ENCODE measurements around the gene ACER3. TPM values are rescaled to one million over a fixed set of nuclear protein-coding genes. Genes with fewer than 3 reads are reported as not detected.

The ACER3 gene
- polyA plus RNA-seq, 1 donor from 2014 or later, result 14.9 TPM

- H3K4me2 ChIP-seq (ENCODE audit: low read length), result no peak overlapping the region
- TF ChIP-seq SMC3 (conservative IDR thresholded peaks at IDR 0.05; ENCODE audit: poor library complexity), result no peak
- TF ChIP-seq CTCF (IDR thresholded peaks at IDR 0.05; ENCODE audit: poor library complexity, severe bottlenecking), result no peak
- TF ChIP-seq EP300 (conservative IDR thresholded peaks at IDR 0.05; ENCODE audit: poor library complexity, severe bottlenecking), result no peak
- TF ChIP-seq EZH2 (IDR thresholded peaks at IDR 0.05; ENCODE audit: borderline replicate concordance, insufficient read depth, low read length, poor library complexity, severe bottlenecking), result no peak
- TF ChIP-seq RAD21 (conservative IDR thresholded peaks at IDR 0.05), result no peak
- TF ChIP-seq POLR2AphosphoS5 (IDR thresholded peaks at IDR 0.05), result no peak
- TF ChIP-seq REST (IDR thresholded peaks at IDR 0.05; ENCODE audit: borderline replicate concordance), result no peak
- TF ChIP-seq TAF1 (IDR thresholded peaks at IDR 0.05; ENCODE audit: low read depth), result no peak
- no peak for TF ChIP-seq MXI1 (conservative IDR thresholded peaks at IDR 0.05; ENCODE audit: poor library complexity, severe bottlenecking)
Measured at GRCh38 chr11:76863196-76863777, 2.6 kb downstream of the ACER3 start.

GRCh38 chr11:76872959-76873827 lies 12.5 kb downstream of the ACER3 start:
- Histone ChIP-seq H3K27ac (ENCODE audit: low read length) (no peak overlapping the region), H3K9me2 (ENCODE audit: insufficient read depth, low read length) (no peaks in the 10 kb centered on the region), H3K4me3 (ENCODE audit: low read length) (no peak overlapping the region), H3K36me3 (ENCODE audit: insufficient read depth, low read length) (no peaks in the 10 kb centered on the region), H3K79me2 (replicated peaks; ENCODE audit: insufficient read depth, low read length) (no peaks in the 10 kb centered on the region), H3K9ac (ENCODE audit: low read length) (no peak overlapping the region), H2AFZ (ENCODE audit: low read depth, low read length) (no peak overlapping the region), H3K27me3 (ENCODE audit: insufficient read depth, low read depth, low read length) (no peaks in the 10 kb centered on the region), H3F3A (ENCODE audit: insufficient read depth, low read length, poor library complexity, severe bottlenecking) (no peaks in the 10 kb centered on the region), H3K9me3 (ENCODE audit: low read length) (no peaks in the 10 kb centered on the region), H3K4me2 (ENCODE audit: low read length) (no peak overlapping the region), H4K20me1 (ENCODE audit: insufficient read depth) (no peaks in the 10 kb centered on the region)
- TF ChIP-seq MXI1 (conservative IDR thresholded peaks at IDR 0.05; ENCODE audit: poor library complexity, severe bottlenecking) (no peak), CTCF (IDR thresholded peaks at IDR 0.05; ENCODE audit: poor library complexity, severe bottlenecking) (no peak), EZH2 (IDR thresholded peaks at IDR 0.05; ENCODE audit: borderline replicate concordance, insufficient read depth, low read length, poor library complexity, severe bottlenecking) (no peak), TAF1 (IDR thresholded peaks at IDR 0.05; ENCODE audit: low read depth) (no peak), REST (IDR thresholded peaks at IDR 0.05; ENCODE audit: borderline replicate concordance) (no peak), EP300 (conservative IDR thresholded peaks at IDR 0.05; ENCODE audit: poor library complexity, severe bottlenecking) (no peak), POLR2AphosphoS5 (IDR thresholded peaks at IDR 0.05) (no peak), SMC3 (conservative IDR thresholded peaks at IDR 0.05; ENCODE audit: poor library complexity) (no peak), RAD21 (conservative IDR thresholded peaks at IDR 0.05) (no peak)

More at GRCh38 chr11:76863196-76863777, 2.6 kb downstream of the ACER3 start:
- no peak overlapping the region for H3K9ac ChIP-seq (ENCODE audit: low read length)
- no peaks in the 10 kb centered on the region for H4K20me1 ChIP-seq (ENCODE audit: insufficient read depth)
- no peak overlapping the region for H3K27ac ChIP-seq (ENCODE audit: low read length)
- no peak overlapping the region for H3K4me3 ChIP-seq (ENCODE audit: low read length)
- H2AFZ ChIP-seq (ENCODE audit: low read depth, low read length), result no peak overlapping the region
- H3K9me2 ChIP-seq (ENCODE audit: insufficient read depth, low read length), result no peaks in the 10 kb centered on the region
- H3K79me2 ChIP-seq (replicated peaks; ENCODE audit: insufficient read depth, low read length), result peaks cover 3% of the 10 kb centered on the region
- H3F3A ChIP-seq (ENCODE audit: insufficient read depth, low read length, poor library complexity, severe bottlenecking), result no peaks in the 10 kb centered on the region
- no peaks in the 10 kb centered on the region for H3K27me3 ChIP-seq (ENCODE audit: insufficient read depth, low read depth, low read length)
- H3K9me3 ChIP-seq (ENCODE audit: low read length), result no peaks in the 10 kb centered on the region
- H3K36me3 ChIP-seq (ENCODE audit: insufficient read depth, low read length), result no peaks in the 10 kb centered on the region
